ENCODE measurements around the gene ALOXE3. TPM values are rescaled to one million over a fixed set of nuclear protein-coding genes. Genes with fewer than 3 reads are reported as not detected.

Gene ALOXE3
- total RNA-seq, 1 experiment from 2014 or later: 0.13 TPM

DNA sequence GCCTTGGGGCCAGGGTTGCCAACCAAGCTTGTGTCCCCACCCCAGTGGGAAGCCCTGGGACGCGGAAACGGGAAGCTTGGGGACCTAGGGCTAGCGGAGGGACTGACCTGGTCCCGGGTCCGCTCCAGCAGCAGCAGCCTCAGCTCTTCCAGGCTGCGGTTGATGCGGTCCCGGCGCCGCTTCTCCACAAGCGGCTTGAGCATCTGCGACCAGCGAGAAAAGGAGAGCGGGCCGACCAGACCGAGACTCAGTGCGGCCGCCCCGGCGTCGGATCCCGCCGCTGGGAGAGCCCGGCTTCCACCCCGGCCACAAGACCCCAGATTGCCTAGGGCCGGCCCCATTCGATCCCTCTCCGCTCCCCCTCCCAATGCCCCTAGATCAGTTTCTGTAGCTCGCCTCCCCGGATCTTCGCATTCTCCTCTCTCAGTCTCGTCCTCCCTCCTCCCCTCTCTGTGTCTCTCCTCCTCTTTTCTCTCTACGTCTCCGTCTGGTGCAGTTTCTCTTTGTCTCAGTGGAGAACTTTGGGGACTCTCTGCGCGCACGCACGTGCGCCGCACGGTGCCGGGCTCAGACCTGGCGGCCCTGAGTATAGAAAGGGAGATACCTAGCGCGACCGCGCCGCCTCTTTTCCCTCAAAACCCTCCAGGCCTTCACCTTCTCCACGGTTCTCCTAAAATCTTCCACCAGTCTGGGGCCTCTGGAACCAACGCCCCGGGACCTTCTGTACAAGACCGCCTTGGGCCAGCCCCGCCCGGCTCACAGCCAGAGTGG, 4.8 kb upstream of the ALOXE3 start:
- Mint-ChIP-seq H3K27ac (peak overlapping the region in 1 of 3 experiments; percentile 50; a peak in 1 of 7 replicates), H3K9me3 (peaks cover 4 to 12% of the 10 kb centered on the region in 2 experiments; a peak in 4 of 5 replicates), H3K4me3 (peak overlapping the region; percentile 91 to 93), H3K36me3 (ENCODE audit: insufficient read depth in 1 of 3, low read depth in 3 of 3) (no peaks in the 10 kb centered on the region; a peak in 2 of 7 replicates), H3K27me3 (ENCODE audit: low read depth) (peaks cover 82% of the 10 kb centered on the region), H3K4me1 (peaks cover 43 to 47% of the 10 kb centered on the region in 2 experiments)
- no peak overlapping the region for H2BK120ac ChIP-seq (ENCODE audit: low read depth, low read length, poor library complexity, severe bottlenecking)
- TF ChIP-seq, protein P1, sequence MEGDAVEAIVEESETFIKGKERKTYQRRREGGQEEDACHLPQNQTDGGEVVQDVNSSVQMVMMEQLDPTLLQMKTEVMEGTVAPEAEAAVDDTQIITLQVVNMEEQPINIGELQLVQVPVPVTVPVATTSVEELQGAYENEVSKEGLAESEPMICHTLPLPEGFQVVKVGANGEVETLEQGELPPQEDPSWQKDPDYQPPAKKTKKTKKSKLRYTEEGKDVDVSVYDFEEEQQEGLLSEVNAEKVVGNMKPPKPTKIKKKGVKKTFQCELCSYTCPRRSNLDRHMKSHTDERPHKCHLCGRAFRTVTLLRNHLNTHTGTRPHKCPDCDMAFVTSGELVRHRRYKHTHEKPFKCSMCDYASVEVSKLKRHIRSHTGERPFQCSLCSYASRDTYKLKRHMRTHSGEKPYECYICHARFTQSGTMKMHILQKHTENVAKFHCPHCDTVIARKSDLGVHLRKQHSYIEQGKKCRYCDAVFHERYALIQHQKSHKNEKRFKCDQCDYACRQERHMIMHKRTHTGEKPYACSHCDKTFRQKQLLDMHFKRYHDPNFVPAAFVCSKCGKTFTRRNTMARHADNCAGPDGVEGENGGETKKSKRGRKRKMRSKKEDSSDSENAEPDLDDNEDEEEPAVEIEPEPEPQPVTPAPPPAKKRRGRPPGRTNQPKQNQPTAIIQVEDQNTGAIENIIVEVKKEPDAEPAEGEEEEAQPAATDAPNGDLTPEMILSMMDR (conservative IDR thresholded peaks at IDR 0.05): no peak
- H4K8ac ChIP-seq (replicated peaks; ENCODE audit: insufficient read length, low read depth, low read length): no peak overlapping the region
- H4K5ac ChIP-seq (ENCODE audit: insufficient read length, low read depth, low read length): no peak overlapping the region
- no peaks in the 10 kb centered on the region for H4K20me1 ChIP-seq (ENCODE audit: control insufficient read depth, insufficient read depth, insufficient read length)
- H3K79me1 ChIP-seq (ENCODE audit: insufficient read depth, low read depth, low read length, poor library complexity, severe bottlenecking): no peaks in the 10 kb centered on the region
- H4K91ac ChIP-seq (ENCODE audit: insufficient read length, low read depth, low read length): no peak overlapping the region
- H2BK15ac ChIP-seq (ENCODE audit: low read depth, low read length): no peak overlapping the region
- no peak overlapping the region for H2AK5ac ChIP-seq (ENCODE audit: insufficient read length, low read length)
- H3T11ph ChIP-seq (ENCODE audit: low read length): no peak overlapping the region
- no peaks in the 10 kb centered on the region for H3K9me3 ChIP-seq (ENCODE audit: control insufficient read depth, low read depth, low read length)
- no CpG with 5 or more reads among the region's 55 CpGs for WGBS (ENCODE audit: extremely low coverage, insufficient read length, low lambda C conversion rate)
- no peak overlapping the region; the same call in 1 of the 2 replicates for H3K14ac ChIP-seq (ENCODE audit: insufficient read depth, low read length)
- H3K56ac ChIP-seq (ENCODE audit: insufficient read length, low read depth, low read length): no peak overlapping the region
- no peak overlapping the region for H2AFZ ChIP-seq (ENCODE audit: low read length)
- no peak overlapping the region for H3K4ac ChIP-seq (ENCODE audit: low read depth, low read length)
- peaks cover 53% of the 10 kb centered on the region for H3K23me2 ChIP-seq (ENCODE audit: insufficient read length, low read depth, low read length, poor library complexity, severe bottlenecking)
- no peak overlapping the region for H3K9ac ChIP-seq (ENCODE audit: extremely low read depth, insufficient read length, low read length)
- H3K4me1 ChIP-seq (ENCODE audit: insufficient read depth, low read length): no peaks in the 10 kb centered on the region; the same call in 1 of the 2 replicates
- H3K23ac ChIP-seq (ENCODE audit: insufficient read length, low read depth, low read length): no peak overlapping the region
- no peaks in the 10 kb centered on the region for H3K79me2 ChIP-seq (ENCODE audit: insufficient read depth, low read length)
- no peak overlapping the region for H2BK12ac ChIP-seq (ENCODE audit: insufficient read length, low read depth, low read length)
- no peak overlapping the region for H2BK20ac ChIP-seq (ENCODE audit: low read depth, low read length, poor library complexity, severe bottlenecking)
- no peak overlapping the region for H3K18ac ChIP-seq (ENCODE audit: insufficient read length, low read depth, low read length)
- no peak overlapping the region for H3K27ac ChIP-seq (ENCODE audit: insufficient read length, low read depth, low read length)
- DNase-seq: peak; percentile 63
- peaks cover 34% of the 10 kb centered on the region for H3K27me3 ChIP-seq (ENCODE audit: insufficient read depth, low read length)
- H2BK5ac ChIP-seq (ENCODE audit: insufficient read length, low read length): no peak overlapping the region
- peak overlapping the region; percentile 66 for H3K4me2 ChIP-seq (ENCODE audit: insufficient read depth, insufficient read length, low read length)

All from H9 (cell line).